Mononuclear cell (primary cell): ENCODE data around the gene DOCK6. TPM values are rescaled to one million over a fixed set of nuclear protein-coding genes. Genes with fewer than 3 reads are reported as not detected.

ENCODE experiments used
- H3K27me3 ChIP-seq: 2 replicates; pipeline ENCODE4 v1.6.0; 2011; ENCODE audit warnings: low read length, control low read depth; ENCODE audit not compliant: insufficient read depth
- H3K4me1 ChIP-seq: 2 replicates; pipeline ENCODE4 v1.5.1; 2011; ENCODE audit warnings: mild to moderate bottlenecking, low read length, control low read depth; ENCODE audit not compliant: insufficient read depth
- H3K4me3 ChIP-seq: 2 replicates; pipeline ENCODE4 v1.5.1; 2011; ENCODE audit warnings: mild to moderate bottlenecking, low read length, moderate library complexity
- H3K9me3 ChIP-seq: 2 replicates; pipeline ENCODE4 v1.5.1; 2011; ENCODE audit warnings: low read depth, mild to moderate bottlenecking, control low read depth, low read length
- total RNA-seq: library from RNA; depleted of rRNA; stranded (reverse); fragments of >200 nt; gene quantifications from one replicate; pipeline ENCODE4 v1.2.3, GENCODE V29; 2012

Gene DOCK6
- 0.10 TPM for total RNA-seq

- peaks cover 6% of the 10 kb centered on the region for H3K4me1 ChIP-seq
- peaks cover 21% of the 10 kb centered on the region for H3K27me3 ChIP-seq
- H3K4me3 ChIP-seq = peak within 1 kb of the TSS; percentile 27
- H3K9me3 ChIP-seq = no peaks in the 10 kb centered on the region
Observed at GRCh38 chr19:11261971-11262839, at the start of gene DOCK6. Gene DOCK6, minus strand, starts transcription at chr19:11262524. Its CDS starts 84 bp downstream, at chr19:11262440.

- Histone ChIP-seq H3K4me1 (no peaks in the 10 kb centered on the region), H3K4me3 (no peak overlapping the region), H3K27me3 (no peaks in the 10 kb centered on the region)
Observed at GRCh38 chr19:11306337-11306736, 44.0 kb upstream of the DOCK6 start.

GRCh38 chr19:11304936-11305335, 42.6 kb upstream of the DOCK6 start:
- H3K27me3 ChIP-seq = no peaks in the 10 kb centered on the region
- H3K9me3 ChIP-seq = no peaks in the 10 kb centered on the region
- no peak overlapping the region for H3K4me3 ChIP-seq
- H3K4me1 ChIP-seq = no peaks in the 10 kb centered on the region

More at GRCh38 chr19:11306337-11306736, 44.0 kb upstream of the DOCK6 start:
- no peaks in the 10 kb centered on the region for H3K9me3 ChIP-seq

GRCh38 chr19:11300811-11301120, 38.4 kb upstream of the DOCK6 start:
- peaks cover 16% of the 10 kb centered on the region for H3K4me1 ChIP-seq
- H3K4me3 ChIP-seq = no peak overlapping the region
- no peaks in the 10 kb centered on the region for H3K27me3 ChIP-seq
- H3K9me3 ChIP-seq = no peaks in the 10 kb centered on the region

GRCh38 chr19:11299946-11300810, 37.9 kb upstream of the DOCK6 start:
- H3K27me3 ChIP-seq = no peaks in the 10 kb centered on the region
- no peak overlapping the region for H3K4me3 ChIP-seq

GRCh38 chr19:11296264-11296663, 33.9 kb upstream of the DOCK6 start:
- H3K4me1 ChIP-seq = peaks cover 53% of the 10 kb centered on the region
- H3K9me3 ChIP-seq = no peaks in the 10 kb centered on the region
- H3K27me3 ChIP-seq = no peaks in the 10 kb centered on the region
- no peak overlapping the region for H3K4me3 ChIP-seq

More at GRCh38 chr19:11299946-11300810, 37.9 kb upstream of the DOCK6 start:
- Histone ChIP-seq H3K4me1 (peaks cover 21% of the 10 kb centered on the region), H3K9me3 (no peaks in the 10 kb centered on the region)

GRCh38 chr19:11295665-11296245, 33.4 kb upstream of the DOCK6 start, which contains the start of gene TSPAN16:
Gene TSPAN16, plus strand, starts transcription at chr19:11296160. Its CDS starts 138 bp downstream, at chr19:11296298.
- H3K9me3 ChIP-seq = no peaks in the 10 kb centered on the region
- peaks cover 53% of the 10 kb centered on the region for H3K4me1 ChIP-seq
- H3K4me3 ChIP-seq = no peak within 1 kb of the TSS
- H3K27me3 ChIP-seq = no peaks in the 10 kb centered on the region

- no peaks in the 10 kb centered on the region for H3K9me3 ChIP-seq
- H3K27me3 ChIP-seq = no peaks in the 10 kb centered on the region
- H3K4me1 ChIP-seq = peaks cover 53% of the 10 kb centered on the region
- H3K4me3 ChIP-seq = no peak overlapping the region
Observed at GRCh38 chr19:11295180-11295579, 32.9 kb upstream of the DOCK6 start.

- no peak overlapping the region for H3K4me3 ChIP-seq
- H3K27me3 ChIP-seq = no peaks in the 10 kb centered on the region
- H3K9me3 ChIP-seq = no peaks in the 10 kb centered on the region
- H3K4me1 ChIP-seq = peaks cover 53% of the 10 kb centered on the region
Observed at GRCh38 chr19:11293433-11294389, 31.4 kb upstream of the DOCK6 start.

GRCh38 chr19:11291991-11292390, 29.7 kb upstream of the DOCK6 start:
- Histone ChIP-seq H3K4me3 (no peak overlapping the region), H3K9me3 (no peaks in the 10 kb centered on the region), H3K4me1 (peaks cover 50% of the 10 kb centered on the region), H3K27me3 (peaks cover 5% of the 10 kb centered on the region)

- H3K4me1 ChIP-seq = peaks cover 44% of the 10 kb centered on the region
- H3K9me3 ChIP-seq = no peaks in the 10 kb centered on the region
- no peak overlapping the region for H3K4me3 ChIP-seq
- H3K27me3 ChIP-seq = peaks cover 6% of the 10 kb centered on the region
Observed at GRCh38 chr19:11291415-11291814, 29.1 kb upstream of the DOCK6 start.

GRCh38 chr19:11290256-11290655, 27.9 kb upstream of the DOCK6 start:
- H3K4me3 ChIP-seq = no peak overlapping the region
- H3K4me1 ChIP-seq = peaks cover 32% of the 10 kb centered on the region
- no peaks in the 10 kb centered on the region for H3K9me3 ChIP-seq
- peaks cover 6% of the 10 kb centered on the region for H3K27me3 ChIP-seq

GRCh38 chr19:11288349-11288748, 26.0 kb upstream of the DOCK6 start:
- peaks cover 13% of the 10 kb centered on the region for H3K4me1 ChIP-seq
- peaks cover 12% of the 10 kb centered on the region for H3K27me3 ChIP-seq
- no peak overlapping the region for H3K4me3 ChIP-seq
- H3K9me3 ChIP-seq = no peaks in the 10 kb centered on the region

- Histone ChIP-seq H3K9me3 (no peaks in the 10 kb centered on the region), H3K4me1 (no peaks in the 10 kb centered on the region), H3K4me3 (no peak overlapping the region), H3K27me3 (peaks cover 23% of the 10 kb centered on the region)
Observed at GRCh38 chr19:11286312-11286974, 24.1 kb upstream of the DOCK6 start.
